ENCODE measurements around the gene NHS.

Gene NHS

DNA sequence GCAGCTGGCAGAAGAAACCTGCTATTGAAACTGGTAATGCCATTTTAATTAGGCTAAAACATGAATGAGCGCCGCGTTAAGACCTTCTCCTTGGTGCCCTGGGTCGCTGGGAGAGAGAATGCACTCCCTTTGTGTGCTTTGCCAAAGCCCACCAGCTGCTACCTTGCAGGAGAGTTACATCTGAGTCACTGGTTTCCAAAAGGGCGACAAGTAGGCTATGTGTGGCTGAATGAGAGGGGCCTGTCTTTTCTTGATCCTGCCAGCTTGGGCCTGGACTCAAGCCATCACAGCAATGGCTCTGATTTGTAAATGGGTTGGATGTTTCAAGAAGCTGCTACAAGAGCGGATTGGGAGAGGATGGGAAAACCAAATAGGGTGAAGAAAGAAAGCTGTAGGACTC is 81.5 kb downstream of the NHS start:
- no peak for DNase-seq

DNA sequence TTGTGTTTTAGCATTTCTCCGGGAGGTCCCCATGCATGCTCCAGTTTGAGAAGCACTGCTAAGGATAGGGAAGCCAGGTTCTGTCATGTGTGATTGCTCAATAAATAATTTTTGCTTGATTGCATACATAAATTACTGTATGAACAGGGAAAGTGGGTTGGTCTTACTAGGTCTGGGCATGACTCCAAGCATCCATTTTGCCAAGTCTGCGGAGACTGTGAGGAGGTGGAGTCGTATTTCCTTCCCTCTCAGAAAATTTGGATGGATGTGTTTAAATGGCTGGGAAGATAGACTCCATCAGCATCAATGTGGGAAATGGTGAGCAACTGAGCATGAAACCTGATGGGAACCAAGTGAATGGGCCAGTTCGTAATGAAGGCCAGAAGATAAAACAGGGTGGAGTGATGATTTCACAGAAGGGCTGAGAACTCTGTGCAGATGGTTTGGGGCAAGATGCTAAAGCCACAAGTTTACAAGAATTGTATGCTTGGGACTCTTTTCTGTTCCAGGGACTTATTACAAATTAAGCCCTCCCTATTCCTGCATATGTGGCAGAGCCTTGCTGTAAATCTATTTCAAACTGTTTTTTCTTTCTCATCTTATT is 84.1 kb downstream of the NHS start:
- DNase-seq = peak; percentile 46

DNA sequence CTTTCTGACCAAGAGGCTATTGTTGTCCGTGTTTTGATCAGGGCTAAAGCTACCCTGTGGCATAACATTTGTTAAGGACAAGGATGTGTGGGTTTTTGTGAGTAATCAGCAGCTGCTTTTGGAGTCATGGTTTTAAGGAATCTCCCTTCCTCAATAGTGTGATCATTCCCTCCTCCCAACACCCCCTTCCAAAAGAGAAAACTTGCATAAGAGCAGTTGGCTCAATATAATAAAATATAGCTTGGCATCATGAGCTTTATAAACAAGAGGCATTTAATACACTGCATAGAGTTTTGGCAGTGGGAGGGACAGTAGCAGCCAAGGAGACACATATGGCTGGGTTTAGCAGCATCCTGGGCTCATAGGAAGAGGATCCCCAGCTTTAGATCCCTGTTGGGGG is 84.7 kb downstream of the NHS start:
- no peak for DNase-seq

DNA sequence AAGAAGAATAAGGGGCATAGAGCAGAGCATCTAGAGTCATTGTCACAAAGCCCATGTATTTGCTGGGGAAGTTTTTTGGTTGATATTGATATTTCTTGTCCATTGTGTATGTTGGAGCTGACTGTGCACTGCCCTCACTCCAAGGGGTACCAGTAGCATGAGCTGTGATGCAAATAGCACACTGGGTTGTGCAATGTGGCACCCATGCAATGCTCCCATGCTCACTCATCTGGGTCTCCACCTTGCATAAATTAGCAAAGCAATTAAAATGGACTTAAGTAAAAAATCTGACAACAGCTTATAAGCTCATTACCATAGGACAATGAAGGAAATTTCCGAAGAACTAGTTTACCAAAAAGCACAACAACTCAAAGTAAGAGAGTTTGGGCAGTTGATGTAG is 87.9 kb downstream of the NHS start:
- no peak for DNase-seq

DNA sequence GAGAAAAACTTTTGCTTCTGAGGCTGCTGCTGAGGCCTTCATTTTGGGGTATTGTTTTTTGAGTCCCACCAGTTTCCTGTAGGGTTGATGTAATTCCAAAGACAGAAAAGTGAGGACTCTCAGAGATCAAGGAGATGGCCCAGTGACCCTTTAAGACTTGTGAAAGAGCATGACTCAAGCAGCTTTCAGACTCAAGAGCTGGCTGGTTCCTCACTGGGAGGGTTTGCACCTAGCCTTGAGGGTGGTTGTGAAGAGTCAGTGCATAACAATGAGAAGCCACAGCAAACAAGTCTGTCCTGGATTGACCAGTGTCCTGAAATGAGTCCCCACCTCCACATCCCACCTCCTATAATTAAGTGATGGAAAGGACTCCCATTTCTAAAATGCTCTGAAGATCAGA is 89.2 kb downstream of the NHS start:
- no peak for DNase-seq

DNA sequence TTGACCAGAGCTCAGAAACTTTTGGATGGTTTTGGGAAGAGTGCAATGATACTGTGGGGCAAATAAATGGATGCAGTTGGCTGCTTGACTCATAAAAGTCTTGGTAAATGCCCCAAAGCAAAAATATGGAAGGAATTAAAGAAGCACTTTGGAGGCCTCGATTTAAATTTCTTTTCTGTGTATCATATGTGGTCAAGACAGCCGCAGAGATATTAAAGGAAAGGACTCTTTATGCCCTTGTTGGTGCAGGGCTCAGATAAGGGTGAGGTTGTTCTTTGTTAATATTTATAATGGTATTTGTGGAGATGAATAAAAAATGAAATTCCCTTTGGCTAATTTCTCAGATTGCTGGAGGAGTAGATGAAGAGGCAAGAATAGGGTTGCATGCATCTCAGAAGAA is 90.2 kb downstream of the NHS start:
- DNase-seq = no peak

DNA sequence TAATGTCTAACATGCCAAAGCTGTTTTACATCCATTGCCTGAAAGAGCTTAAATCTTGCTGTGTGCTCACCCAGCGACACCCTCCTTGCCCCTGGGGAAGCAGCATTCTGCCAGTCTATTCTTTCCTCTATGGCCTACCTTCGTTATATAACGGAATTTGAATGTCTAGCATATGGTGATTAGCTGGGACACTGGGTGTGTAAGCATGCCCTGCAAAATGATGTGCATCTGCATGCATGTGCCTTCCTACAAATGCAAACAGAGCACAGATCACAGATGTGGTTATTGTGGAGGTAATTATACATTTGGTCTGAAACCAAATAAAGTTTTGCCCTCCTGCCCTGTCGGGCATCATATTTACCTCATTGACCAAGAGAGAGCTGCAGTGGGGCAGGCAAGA is 90.8 kb downstream of the NHS start:
- no peak for DNase-seq

DNA sequence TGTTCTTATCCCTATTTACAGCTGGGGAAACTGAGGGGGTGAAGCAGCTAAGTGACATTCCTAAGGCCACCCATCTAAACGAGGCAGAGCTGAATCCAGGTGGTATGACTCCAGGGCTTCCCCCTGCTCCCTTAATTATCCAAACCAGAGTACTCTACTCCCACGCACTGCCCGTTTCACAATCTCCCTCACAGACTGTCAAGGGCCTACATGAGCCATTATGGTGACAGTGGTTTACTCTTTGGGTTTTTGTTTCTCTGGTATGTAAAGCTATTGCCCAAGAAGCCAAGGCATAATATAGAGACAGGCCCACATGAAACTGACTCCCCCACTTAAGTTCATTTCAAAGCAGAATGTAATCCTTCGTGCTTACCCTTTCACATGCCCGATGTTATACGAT is 95.1 kb downstream of the NHS start:
- no peak for DNase-seq

DNA sequence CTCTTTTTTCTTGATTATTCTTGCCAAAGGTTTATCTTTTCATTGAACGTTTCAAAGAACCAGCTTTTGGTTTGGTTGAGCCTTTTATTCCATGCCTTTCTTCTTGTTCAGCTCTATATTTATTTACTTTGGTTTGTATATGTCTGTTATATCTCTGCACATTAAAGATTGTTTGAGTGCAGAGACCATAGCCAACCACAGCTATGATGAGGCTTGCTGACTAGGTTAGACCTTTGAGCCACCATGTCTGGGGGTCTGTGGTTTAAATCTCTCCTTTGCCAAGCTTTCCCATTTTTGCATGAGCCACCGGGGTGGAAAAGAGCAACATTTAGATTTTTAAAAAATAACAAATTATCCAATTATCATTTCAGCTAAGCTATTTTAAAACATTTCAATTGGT is 96.1 kb downstream of the NHS start:
- no peak for DNase-seq

DNA sequence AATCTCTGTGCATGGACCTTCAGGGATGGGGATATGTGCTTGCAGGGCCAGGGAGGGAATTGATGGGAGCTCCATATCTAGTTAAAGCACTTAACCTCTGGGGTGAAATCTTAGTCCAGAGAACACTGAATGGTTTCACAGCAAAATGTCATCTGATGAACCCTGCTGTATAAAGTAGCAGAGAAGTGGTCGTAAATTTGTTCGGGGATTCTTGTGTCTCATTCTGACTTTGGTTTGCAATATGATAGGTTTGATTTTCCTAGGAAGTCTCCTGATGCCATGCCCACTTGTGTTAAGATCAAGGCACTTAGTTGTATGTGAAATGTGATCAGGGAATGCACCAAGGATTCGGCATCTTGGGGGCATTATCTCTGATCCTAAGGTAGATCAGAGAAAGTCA is 96.9 kb downstream of the NHS start:
- no peak for DNase-seq

DNA sequence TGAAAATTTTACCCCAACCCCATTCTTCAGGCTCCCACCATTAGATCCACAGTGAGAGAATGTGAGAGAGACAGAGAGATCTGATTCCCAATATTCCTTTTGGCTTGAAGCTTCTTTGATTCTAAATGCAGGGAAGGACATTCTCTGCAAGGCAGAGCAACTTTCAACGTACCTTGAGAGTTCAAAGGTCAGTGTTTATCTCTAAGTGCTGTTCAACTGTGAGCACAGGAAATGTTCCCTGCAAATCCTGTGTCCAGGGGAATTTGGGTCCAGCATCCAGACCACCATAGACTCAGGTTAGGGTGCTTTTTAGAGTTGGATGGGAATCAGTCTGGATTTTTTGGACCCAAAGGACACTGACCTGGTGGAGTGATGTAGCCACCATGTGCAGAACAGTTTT is 97.4 kb downstream of the NHS start:
- DNase-seq = no peak

DNA sequence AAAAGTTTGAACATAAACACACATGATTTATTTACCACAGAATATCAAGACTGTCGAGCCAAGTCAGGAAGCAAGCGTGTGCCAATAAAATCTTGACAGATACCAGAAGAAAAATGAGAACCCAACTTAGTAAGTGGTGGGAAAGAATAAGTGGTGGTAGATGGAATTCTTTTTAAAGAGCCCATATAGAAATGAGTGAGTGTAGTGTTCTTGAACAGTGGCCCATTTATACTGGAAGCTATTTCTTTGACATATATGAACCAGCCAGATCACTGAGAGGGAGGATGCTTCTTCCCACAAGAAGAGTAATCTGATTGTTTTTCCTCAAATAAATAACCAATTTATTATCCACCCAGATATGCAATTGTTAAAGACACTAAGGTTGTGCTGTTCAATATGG is 98.0 kb downstream of the NHS start:
- no peak for DNase-seq

DNA sequence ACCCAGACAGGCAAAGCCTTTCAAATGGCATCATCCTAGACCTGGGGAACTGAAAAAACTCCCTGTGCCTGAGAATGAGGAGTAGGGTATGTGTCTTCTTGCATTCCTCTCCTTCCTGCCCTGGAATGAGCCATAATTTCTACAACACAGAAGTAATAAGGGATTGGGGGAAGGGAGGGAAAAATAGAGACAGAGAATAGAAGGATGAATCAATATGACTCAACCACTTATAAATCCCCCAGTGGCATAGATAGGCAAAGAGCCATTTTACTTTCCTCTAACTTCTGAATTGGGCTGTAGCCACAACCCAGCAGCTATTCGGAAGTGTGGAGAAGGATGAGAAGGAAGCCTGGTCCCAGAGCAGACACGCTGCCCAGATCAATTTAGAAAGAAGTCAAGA is 99.9 kb downstream of the NHS start:
- DNase-seq = no peak

DNA sequence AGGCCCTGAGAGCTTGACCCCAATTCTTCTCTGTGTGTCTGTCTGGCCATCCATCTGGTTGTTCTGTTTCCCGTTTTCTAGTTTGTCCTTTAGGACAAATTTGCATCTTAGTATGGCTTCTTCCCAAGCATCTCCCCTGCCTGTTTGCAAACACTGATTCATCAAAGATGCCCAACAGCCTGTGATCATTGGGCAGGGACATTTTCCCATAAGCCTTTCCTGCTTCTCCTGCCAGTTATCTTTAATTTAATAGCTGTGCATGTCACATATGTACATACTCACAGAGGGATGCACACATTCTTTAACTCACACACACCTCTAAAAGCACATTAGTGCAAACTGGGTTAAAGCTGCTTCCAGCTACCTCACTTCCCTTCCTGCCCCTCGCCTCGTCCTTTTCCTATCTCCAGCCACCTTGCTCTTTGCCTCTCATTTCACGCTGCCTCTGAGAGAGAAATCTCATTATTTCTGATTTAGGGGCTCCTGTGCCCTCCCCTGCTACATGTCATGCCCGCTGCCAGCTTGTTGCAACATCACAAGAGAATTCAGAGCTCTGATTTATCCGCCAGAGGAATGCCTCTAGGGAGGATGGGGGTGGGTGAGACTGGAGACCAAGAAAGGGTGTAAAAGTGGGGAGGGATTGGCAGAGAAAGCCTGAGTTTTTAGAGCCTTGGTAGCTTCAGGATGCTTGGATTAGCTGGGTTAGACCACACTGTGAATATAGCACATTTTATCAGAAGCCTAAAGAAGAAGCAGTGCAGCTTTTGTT is 100.6 kb downstream of the NHS start:
- DNase-seq = no peak

DNA sequence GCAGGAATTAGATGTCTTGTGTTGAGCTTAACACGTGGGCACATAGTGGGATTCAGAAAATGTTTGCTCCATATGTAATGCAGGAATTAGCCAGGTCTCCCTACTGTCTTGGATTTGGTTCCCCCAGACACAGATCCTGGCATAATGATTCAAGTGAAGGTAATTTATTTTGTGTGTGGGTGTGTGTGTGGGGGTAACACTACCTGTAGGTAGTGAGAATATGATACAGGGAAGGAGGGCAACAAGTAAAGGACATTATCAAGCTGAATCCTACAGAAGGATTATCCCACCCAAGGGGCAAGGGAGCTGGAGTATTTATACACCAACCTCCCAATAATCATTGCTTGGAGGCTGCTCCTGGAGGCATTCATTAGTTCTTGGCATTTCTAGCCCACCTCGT is 101.4 kb downstream of the NHS start:
- DNase-seq = no peak

DNA sequence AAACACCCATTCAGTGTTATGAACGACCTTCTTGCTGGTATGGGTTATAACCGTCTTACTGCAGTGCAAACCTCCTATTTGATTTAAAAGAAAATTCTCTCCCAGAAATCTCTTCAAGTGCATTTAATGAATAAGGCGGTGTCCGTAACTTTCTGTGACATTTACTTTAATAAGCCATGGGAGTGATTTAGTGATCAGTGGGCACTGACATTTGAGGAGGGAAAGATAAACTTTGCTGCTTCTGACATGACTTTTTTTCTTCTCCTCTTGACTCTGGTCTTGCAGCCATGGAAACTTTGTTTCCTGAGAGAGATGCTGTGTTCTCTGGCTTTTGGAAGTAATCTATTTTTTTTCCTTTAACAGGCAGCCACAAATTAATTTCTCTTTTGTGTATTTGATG is 106.1 kb downstream of the NHS start:
- no peak for DNase-seq

DNA sequence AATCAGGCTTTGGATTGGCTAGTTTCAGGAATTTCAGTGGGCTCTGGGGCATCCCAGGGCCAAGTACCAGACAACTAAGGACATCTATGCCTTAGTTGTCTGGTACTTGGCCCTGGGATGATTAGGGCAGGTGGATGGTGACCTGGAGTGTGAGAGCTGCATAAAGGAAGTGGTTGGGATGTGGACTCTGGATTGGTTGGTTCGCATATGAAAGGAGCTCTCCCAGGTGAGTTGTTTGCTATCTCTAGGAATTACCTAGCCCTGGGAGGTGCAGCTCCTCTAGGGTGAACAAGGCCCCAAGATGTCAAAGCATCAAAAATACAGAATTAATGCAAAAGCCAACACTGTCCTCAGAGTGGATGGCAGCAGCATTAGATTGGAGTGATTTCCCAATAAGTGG is 109.6 kb downstream of the NHS start:
- DNase-seq = no peak

DNA sequence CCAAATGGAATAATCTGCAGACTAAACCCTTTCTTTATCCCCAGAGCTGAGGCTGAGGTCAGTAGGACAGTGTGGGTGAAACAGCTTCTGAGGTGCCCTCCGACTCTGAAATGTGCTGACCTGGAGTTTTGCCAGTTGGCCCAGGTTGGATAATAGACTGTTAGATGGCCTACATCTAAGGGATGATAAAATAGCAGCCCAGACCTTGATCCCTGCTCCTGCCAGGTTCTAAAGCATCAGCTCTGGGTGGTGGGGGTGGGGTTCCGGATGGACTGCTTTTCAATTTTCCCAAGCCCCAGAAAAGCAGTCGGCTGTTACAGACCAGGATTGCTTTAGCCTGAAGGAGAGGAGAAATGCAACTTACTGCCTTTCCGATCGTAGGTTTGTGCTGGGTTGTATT is 110.4 kb downstream of the NHS start:
- no peak for DNase-seq

DNA sequence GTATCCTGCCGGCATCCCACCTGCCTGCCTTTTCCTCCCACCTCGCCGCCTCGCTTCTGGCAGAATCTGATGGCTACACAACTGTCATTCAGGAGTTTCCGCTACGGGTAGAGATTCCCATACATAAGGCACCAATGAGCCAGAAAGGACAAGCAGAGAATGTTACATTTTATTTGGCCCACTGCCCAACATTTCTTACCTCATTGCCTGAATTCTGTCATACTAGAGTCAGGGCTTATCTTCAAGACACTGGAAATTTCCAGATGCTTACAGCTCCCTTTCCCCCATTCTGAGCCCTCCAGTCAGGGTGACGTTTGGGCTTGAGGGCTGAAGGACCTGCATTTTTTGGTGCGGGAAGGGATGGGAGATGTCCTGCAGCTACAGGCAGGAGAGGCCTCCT is 113.0 kb downstream of the NHS start:
- DNase-seq = no peak

DNA sequence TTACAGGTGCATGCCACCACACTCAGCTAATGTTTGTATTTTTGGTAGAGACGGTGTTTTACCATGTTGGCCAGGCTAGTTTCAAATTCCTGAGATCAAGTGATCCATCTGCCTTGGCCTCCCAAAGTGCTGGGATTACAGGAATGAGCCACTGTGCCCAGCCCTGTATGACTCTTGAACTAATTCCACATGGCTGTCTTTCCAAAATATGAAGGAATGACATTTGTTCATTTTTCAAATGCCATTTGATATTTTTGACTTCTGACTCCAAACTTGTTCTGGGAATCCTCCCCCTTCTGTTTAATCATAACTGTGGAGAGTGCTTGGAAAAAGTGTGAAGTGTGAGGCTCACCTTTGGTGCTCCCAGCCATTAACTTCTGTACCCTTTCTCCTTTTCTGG is 119.2 kb downstream of the NHS start:
- no peak for DNase-seq

DNA sequence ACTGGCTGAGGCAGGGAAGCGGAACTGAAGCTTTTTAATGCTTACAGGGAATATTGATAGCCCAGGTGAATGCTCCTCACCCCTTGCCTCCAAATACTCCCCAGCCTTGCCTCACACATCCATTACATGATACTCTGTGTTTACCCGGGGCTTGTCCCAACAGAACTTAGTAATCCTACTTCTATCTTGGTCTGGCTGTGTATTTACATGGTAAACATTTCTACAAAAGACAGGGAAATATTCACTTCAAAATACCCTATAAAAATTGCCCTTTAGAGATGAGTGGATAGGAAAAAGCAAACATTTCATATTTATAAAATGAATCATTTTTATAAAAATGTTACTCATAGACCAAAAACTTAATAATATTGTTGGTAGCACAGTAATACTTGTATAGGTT is 120.1 kb downstream of the NHS start:
- DNase-seq = peak; percentile 22

DNA sequence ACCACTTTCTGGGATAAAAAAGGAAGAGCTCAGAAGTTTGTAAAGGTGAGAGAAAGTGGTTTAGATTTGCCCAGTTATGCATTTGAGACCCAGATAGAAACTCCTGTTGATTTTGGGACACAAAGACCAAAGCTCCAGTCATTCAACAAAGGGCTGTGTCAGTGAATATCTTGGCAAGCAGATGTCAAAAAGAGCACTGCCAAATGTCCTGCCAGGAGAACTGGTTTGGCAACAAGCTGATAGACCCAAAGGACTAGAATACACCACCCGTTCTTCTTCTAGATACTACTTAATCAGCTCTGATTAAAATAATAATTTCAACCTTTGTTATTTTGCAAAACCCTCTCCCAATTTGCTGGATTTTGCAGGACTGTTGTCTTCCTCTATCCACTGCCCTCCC is 121.4 kb downstream of the NHS start:
- DNase-seq = peak; percentile 39

DNA sequence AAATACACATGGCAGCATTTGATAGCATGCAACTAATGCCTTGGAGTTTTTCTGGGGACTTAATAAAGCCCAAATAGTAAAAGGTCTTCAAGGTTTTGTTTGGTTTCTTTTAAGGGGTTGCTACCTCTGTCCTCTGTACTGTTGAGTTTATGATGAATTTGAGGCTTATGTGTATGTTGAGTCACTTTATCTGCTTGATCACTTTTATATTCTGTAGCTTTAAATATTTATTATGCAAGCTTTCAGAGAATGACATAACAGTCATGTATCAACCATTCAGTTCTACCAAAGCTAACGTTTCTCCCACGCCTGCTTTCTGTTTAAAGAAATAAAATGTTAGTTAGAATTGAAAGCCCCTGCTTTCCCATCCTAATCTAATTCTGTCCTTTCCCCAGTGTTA is 122.2 kb downstream of the NHS start:
- no peak for DNase-seq

DNA sequence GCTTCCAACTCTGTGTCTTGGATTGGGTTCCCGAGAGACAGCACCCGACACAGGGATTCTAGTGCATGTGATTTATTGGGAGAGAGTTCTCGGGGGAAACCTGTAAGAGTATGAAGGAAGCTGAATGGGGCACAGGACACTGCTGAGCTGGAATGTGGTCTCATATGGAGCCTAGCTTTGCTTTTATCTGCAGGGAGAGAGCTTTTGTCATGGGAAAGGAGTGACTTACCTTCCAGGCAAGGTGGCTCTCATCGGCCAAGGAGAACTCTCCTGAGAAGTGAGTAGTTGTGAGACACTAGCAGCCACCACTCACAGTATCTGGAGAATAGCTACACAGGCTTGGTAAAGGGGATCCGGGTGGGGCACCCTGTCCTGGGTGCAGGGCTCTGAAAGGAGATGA is 124.5 kb downstream of the NHS start:
- no peak for DNase-seq

DNA sequence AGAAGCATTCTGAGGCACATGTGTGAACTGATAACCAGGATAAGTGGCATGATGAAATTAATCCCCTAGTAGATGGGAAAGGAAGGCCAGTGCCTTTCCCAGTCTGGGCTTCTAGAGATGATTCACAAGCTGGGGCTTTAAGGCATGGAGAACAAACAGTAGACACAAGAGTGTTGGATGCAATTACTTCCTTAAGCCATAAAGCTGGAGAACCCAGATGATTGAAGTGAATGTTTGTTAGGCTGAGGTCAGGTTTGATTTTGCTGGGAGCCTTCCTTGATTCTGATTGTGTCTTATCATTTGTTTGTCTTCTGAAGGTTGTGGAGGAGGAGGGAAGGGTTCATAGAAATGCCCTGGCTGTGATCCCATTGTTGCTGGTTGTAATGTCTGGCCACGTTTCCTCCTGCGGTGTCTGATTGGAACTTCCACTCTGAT is 125.2 kb downstream of the NHS start:
- DNase-seq = peak; percentile 39

Measured in DMS153 (cell line).